ENCODE measurements around the gene ANKLE2. TPM values are rescaled to one million over a fixed set of nuclear protein-coding genes. Genes with fewer than 3 reads are reported as not detected.

The ANKLE2 gene
- total and polyA plus RNA-seq, 2 of the 8 experiments (the other 6 are each of a cell fraction or from before 2014, with no cell fraction given): 41.0 to 64.9 TPM

GRCh38 chr12:132675757-132676432 is 85.7 kb downstream of the ANKLE2 start:
- CTCF ChIA-PET (ENCODE audit: partially characterized antibody): interaction anchor here (1.3 to 1.4 kb wide), 2 partner anchors 10 to 38 kb away, joined by 3 to 5 read pairs; no protein-coding TSS in a partner anchor
- POLR2A ChIA-PET (ENCODE audit: partially characterized antibody): interaction anchor here (1.0 to 1.5 kb wide), 2 partner anchors 11 to 36 kb away, joined by 3 to 5 read pairs; partner anchors contain the start of gene PGAM5
- no peaks in the 10 kb centered on the region for H3K27me3 ChIP-seq (replicated peaks in 1 of 4; ENCODE audit: control insufficient read depth in 3 of 4, extremely low read depth in 1 of 4, insufficient read depth in 3 of 4, low read length in 3 of 4)
- no peak overlapping the region for H4K91ac ChIP-seq (replicated peaks; ENCODE audit: insufficient read length, low read length)
- no peaks in the 10 kb centered on the region; a peak in 2 of 7 replicates for H3K4me1 ChIP-seq (replicated peaks in 1 of 4; ENCODE audit: control insufficient read depth in 3 of 4, insufficient read depth in 4 of 4, low read length in 3 of 4)
- H2BK120ac ChIP-seq (replicated peaks; ENCODE audit: low read depth, low read length): no peak overlapping the region
- no peak overlapping the region for H3K9ac ChIP-seq (replicated peaks in 1 of 4; ENCODE audit: extremely low read depth in 1 of 4, low read depth in 3 of 4, low read length in 3 of 4)
- no peak overlapping the region for H2BK12ac ChIP-seq (ENCODE audit: low read depth, low read length)
- H3K18ac ChIP-seq (ENCODE audit: extremely low read depth, low read length): no peak overlapping the region
- no peak overlapping the region for H2BK5ac ChIP-seq (ENCODE audit: low read depth, low read length)
- no peak overlapping the region for H2BK15ac ChIP-seq (ENCODE audit: low read length)
- no peak overlapping the region for H3K14ac ChIP-seq (ENCODE audit: insufficient read length)
- peaks cover 11 to 25% of the 10 kb centered on the region in 2 experiments for H3K79me2 ChIP-seq (ENCODE audit: control insufficient read depth in 1 of 2, insufficient read depth in 2 of 2, low read length in 2 of 2)
- H3K4ac ChIP-seq (replicated peaks; ENCODE audit: insufficient read length, low read depth, low read length): no peak overlapping the region
- H4K8ac ChIP-seq (ENCODE audit: extremely low read depth, insufficient read depth, low read length): no peak overlapping the region
- H3K23me2 ChIP-seq (ENCODE audit: low read depth, low read length): no peaks in the 10 kb centered on the region; the same call in 1 of the 2 replicates
- no peak overlapping the region for H2AFZ ChIP-seq (ENCODE audit: low read length)
- H2AK5ac ChIP-seq (ENCODE audit: low read depth, low read length): no peak overlapping the region
- peaks cover 5 to 37% of the 10 kb centered on the region in 2 experiments for H4K20me1 ChIP-seq (replicated peaks in 1 of 2; ENCODE audit: control insufficient read depth in 1 of 2, insufficient read depth in 2 of 2, low read length in 2 of 2)
- H3K27ac ChIP-seq (ENCODE audit: low read depth, low read length): no peak overlapping the region
- no peak overlapping the region for H4K5ac ChIP-seq (ENCODE audit: insufficient read length, low read depth, low read length)
- no peak overlapping the region for H3K4me2 ChIP-seq (ENCODE audit: insufficient read depth in 1 of 2, low read depth in 2 of 2, low read length in 2 of 2)
- DNase-seq (ENCODE audit: low read depth in 1 of 2, low spot score in 2 of 2): no peak
- FAIRE-seq: no peak
- H3K9me3 ChIP-seq (ENCODE audit: insufficient read depth in 2 of 2, low read depth in 1 of 2, low read length in 1 of 2): no peaks in the 10 kb centered on the region
- no peak overlapping the region for H3K4me3 ChIP-seq (ENCODE audit: extremely low read depth in 1 of 4, insufficient read depth in 2 of 4, low read depth in 3 of 4, low read length in 4 of 4)
- 89% methylated on average over 13 of the region's 14 CpGs; no CpG with 5 or more reads in 1 of the 2 experiments for WGBS, 2 experiments (ENCODE audit: extremely low coverage in 1 of 2, insufficient coverage in 1 of 2, insufficient read length in 1 of 2, insufficient replicate concordance in 2 of 2, low coverage in 1 of 2, low lambda C conversion rate in 2 of 2, missing lambda C conversion rate in 1 of 2)
- peaks cover 8% of the 10 kb centered on the region for H3K79me1 ChIP-seq (ENCODE audit: low read depth, low read length)
- H3K36me3 ChIP-seq (ENCODE audit: control insufficient read depth in 2 of 4, insufficient read depth in 4 of 4, low read length in 3 of 4): peaks cover 46 to 87% (median 61%) of the 10 kb centered on the region in 4 experiments
- no peak overlapping the region for H3K56ac ChIP-seq (replicated peaks; ENCODE audit: insufficient read length, low read depth, low read length)
- no peak overlapping the region for H2BK20ac ChIP-seq (ENCODE audit: low read length)
- H3K23ac ChIP-seq (ENCODE audit: insufficient read length): no peak overlapping the region
- no peak for TF ChIP-seq YY1 (IDR thresholded peaks at IDR 0.05; ENCODE audit: low read depth, low read length)
- no peak for TF ChIP-seq CTBP2 (IDR thresholded peaks at IDR 0.05; ENCODE audit: borderline replicate concordance, insufficient read depth, insufficient read length, low read length)
- TF ChIP-seq BACH1 (IDR thresholded peaks at IDR 0.05; ENCODE audit: low read length): no peak
- TF ChIP-seq ASH2L (IDR thresholded peaks at IDR 0.05; ENCODE audit: low read length): no peak
- TF ChIP-seq BCL11A (IDR thresholded peaks at IDR 0.05; ENCODE audit: low read depth in 2 of 2, low read length in 2 of 2): no peak
- no peak for TF ChIP-seq CTCF (IDR thresholded peaks at IDR 0.05; ENCODE audit: control extremely low read depth in 1 of 3, insufficient read depth in 1 of 3, low read depth in 1 of 3, low read length in 3 of 3)
- no peak for TF ChIP-seq BRCA1 (IDR thresholded peaks at IDR 0.05; ENCODE audit: low read depth, low read length)
- TF ChIP-seq SUZ12 (IDR thresholded peaks at IDR 0.05; ENCODE audit: low read length): no peak
- no peak for TF ChIP-seq FOSL1 (IDR thresholded peaks at IDR 0.05; ENCODE audit: insufficient read depth, low read depth, low read length)
- TF ChIP-seq RAD21 (IDR thresholded peaks at IDR 0.05 in 1 of 2, conservative IDR thresholded peaks at IDR 0.05 in 1 of 2; ENCODE audit: low read depth in 2 of 2, low read length in 2 of 2): no peak

All from H1 (cell line).